ENCODE results near the gene HMCES.

Gene HMCES

GRCh38 chr3:129314386-129315222, 35.9 kb downstream of the HMCES start:
- peak; percentile 57 for ATAC-seq
- TF ChIP-seq RARB (CRISPR knock-in tag; IDR thresholded peaks at IDR 0.05) (no peak), ZNF565 (CRISPR knock-in tag; conservative IDR thresholded peaks at IDR 0.05; ENCODE audit: low read depth) (no peak), ZNF8 (CRISPR knock-in tag; IDR thresholded peaks at IDR 0.05) (no peak), CREB5 (CRISPR knock-in tag; IDR thresholded peaks at IDR 0.05; ENCODE audit: low read depth) (no peak), POU6F1 (CRISPR knock-in tag; IDR thresholded peaks at IDR 0.05; ENCODE audit: borderline replicate concordance, low read depth) (no peak)

- ATAC-seq, result no peak
- TF ChIP-seq ZNF8 (CRISPR knock-in tag; IDR thresholded peaks at IDR 0.05) (no peak), RARB (CRISPR knock-in tag; IDR thresholded peaks at IDR 0.05) (no peak), TSHZ2 (CRISPR knock-in tag; IDR thresholded peaks at IDR 0.05) (no peak), ZNF70 (CRISPR knock-in tag; IDR thresholded peaks at IDR 0.05) (no peak), SNAI2 (CRISPR knock-in tag; IDR thresholded peaks at IDR 0.05) (no peak), BACH2 (CRISPR knock-in tag; IDR thresholded peaks at IDR 0.05; ENCODE audit: borderline replicate concordance) (no peak), POU6F1 (CRISPR knock-in tag; IDR thresholded peaks at IDR 0.05; ENCODE audit: borderline replicate concordance, low read depth) (no peak), GLIS3 (CRISPR knock-in tag; IDR thresholded peaks at IDR 0.05) (no peak), ISL1 (CRISPR knock-in tag; IDR thresholded peaks at IDR 0.05) (no peak), CSDC2 (CRISPR knock-in tag; IDR thresholded peaks at IDR 0.05) (no peak), ARNTL (CRISPR knock-in tag; IDR thresholded peaks at IDR 0.05; ENCODE audit: borderline replicate concordance, low read depth) (no peak), ESRRG (CRISPR knock-in tag; IDR thresholded peaks at IDR 0.05) (no peak), ZFP3 (CRISPR knock-in tag; IDR thresholded peaks at IDR 0.05) (no peak), ZFP30 (CRISPR knock-in tag; IDR thresholded peaks at IDR 0.05) (no peak), CREB5 (CRISPR knock-in tag; IDR thresholded peaks at IDR 0.05; ENCODE audit: low read depth) (no peak), CSRNP3 (CRISPR knock-in tag; IDR thresholded peaks at IDR 0.05) (no peak), OSR1 (CRISPR knock-in tag; IDR thresholded peaks at IDR 0.05) (no peak)
These were observed 36.7 kb downstream of the HMCES start for GRCh38 chr3:129315223-129315997.

- ATAC-seq, result no peak
- TF ChIP-seq ZNF565 (CRISPR knock-in tag; conservative IDR thresholded peaks at IDR 0.05; ENCODE audit: low read depth) (no peak), TCF4 (CRISPR knock-in tag; IDR thresholded peaks at IDR 0.05; ENCODE audit: borderline replicate concordance) (no peak), PPARA (CRISPR knock-in tag; IDR thresholded peaks at IDR 0.05; ENCODE audit: borderline replicate concordance) (no peak)
These were observed 37.3 kb downstream of the HMCES start for GRCh38 chr3:129315998-129316247.

Data from SK-N-SH treated with all-trans-retinoic acid at 6 μM for 48 hours (cell line).